Right atrium auricular region (tissue), 2 donors: ENCODE measurements around the gene PCDHB7. TPM values are rescaled to one million over a fixed set of nuclear protein-coding genes. Genes with fewer than 3 reads are reported as not detected.
"Not testable (repeated sequence)": the region's sequence is repeated elsewhere in the genome, so short reads cannot be mapped to it uniquely, and the experiment has no call there.

Experiments used
- DNase-seq: peaks from one replicate; pipeline ENCODE4 v3.0.0-alpha.2; 2019; ENCODE audit warnings: low spot score
- H3K27ac ChIP-seq, 2 donors: fragments of 200-600 bp; sonication (generic); 1 replicate in 1 of 2; 2 replicates in 1 of 2; pipeline ENCODE4 v1.5.1; 2016 to 2019
- H3K27me3 ChIP-seq, 2 donors: fragments of 200-600 bp; sonication (generic); one replicate each; pipeline versions ENCODE4 v1.5.1 to v1.6.0; 2017 to 2019
- H3K36me3 ChIP-seq: fragments of 200-600 bp; sonication (generic); one replicate; pipeline ENCODE4 v1.5.1; 2016
- H3K4me1 ChIP-seq, 2 donors: fragments of 200-600 bp; sonication (generic); one replicate each; pipeline versions ENCODE4 v1.5.1 to v1.6.0; 2017 to 2019
- H3K4me3 ChIP-seq, 2 donors: fragments of 200-600 bp; sonication (generic); 1 replicate in 1 of 2; 2 replicates in 1 of 2; pipeline ENCODE4 v1.5.1; 2017 to 2019; ENCODE audit warnings: mild to moderate bottlenecking in 1 of 2, moderate library complexity in 1 of 2
- H3K9me3 ChIP-seq, 2 donors: fragments of 200-600 bp; sonication (generic); one replicate each; pipeline ENCODE4 v1.5.1; 2019
- total RNA-seq, 2 donors: library from RNA; depleted of rRNA; stranded (reverse); fragments of >200 nt; gene quantifications; one replicate each; pipeline ENCODE4 v1.1.0, GENCODE V29; 2016
- TF ChIP-seq, protein P1 (sequence below), 2 donors: fragments of 200-600 bp; sonication (generic); IDR thresholded peaks; one replicate each; pipeline ENCODE4 v1.5.1; 2019; ENCODE audit warnings: antibody characterized with exemption in 2 of 2

Gene PCDHB7
- total RNA-seq, 2 donors from 2014 or later, result 1.0 to 1.4 TPM

DNA sequence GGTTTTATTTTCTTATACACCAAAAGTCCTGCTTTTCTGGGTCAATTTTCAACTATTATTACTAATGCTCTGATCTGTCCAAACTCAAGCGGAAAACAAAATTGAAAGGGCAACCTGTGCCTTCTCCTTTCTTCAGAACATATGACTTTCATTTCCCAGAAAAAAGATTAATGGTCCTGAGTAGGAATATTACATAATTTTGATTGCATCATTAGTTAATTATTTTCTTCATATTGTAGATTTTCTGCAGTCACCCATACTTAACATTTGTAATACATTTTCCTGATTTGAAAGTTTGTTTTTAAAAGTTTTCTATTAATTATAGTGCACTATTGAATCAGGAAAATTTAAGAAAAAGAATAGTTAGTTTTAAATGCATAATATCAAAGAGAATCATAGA lies 3.5 kb downstream of the PCDHB7 start:
- no peak for DNase-seq
- Histone ChIP-seq H3K27me3 (peaks cover 5 to 6% of the 10 kb centered on the region in 2 donors), H3K27ac (no peak overlapping the region), H3K4me1 (no peaks in the 10 kb centered on the region), H3K9me3 (peaks cover 10 to 57% of the 10 kb centered on the region in 2 donors), H3K36me3 (no peaks in the 10 kb centered on the region), H3K4me3 (no peak overlapping the region)
- TF ChIP-seq, protein P1, sequence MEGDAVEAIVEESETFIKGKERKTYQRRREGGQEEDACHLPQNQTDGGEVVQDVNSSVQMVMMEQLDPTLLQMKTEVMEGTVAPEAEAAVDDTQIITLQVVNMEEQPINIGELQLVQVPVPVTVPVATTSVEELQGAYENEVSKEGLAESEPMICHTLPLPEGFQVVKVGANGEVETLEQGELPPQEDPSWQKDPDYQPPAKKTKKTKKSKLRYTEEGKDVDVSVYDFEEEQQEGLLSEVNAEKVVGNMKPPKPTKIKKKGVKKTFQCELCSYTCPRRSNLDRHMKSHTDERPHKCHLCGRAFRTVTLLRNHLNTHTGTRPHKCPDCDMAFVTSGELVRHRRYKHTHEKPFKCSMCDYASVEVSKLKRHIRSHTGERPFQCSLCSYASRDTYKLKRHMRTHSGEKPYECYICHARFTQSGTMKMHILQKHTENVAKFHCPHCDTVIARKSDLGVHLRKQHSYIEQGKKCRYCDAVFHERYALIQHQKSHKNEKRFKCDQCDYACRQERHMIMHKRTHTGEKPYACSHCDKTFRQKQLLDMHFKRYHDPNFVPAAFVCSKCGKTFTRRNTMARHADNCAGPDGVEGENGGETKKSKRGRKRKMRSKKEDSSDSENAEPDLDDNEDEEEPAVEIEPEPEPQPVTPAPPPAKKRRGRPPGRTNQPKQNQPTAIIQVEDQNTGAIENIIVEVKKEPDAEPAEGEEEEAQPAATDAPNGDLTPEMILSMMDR (IDR thresholded peaks at IDR 0.05), result no peak

DNA sequence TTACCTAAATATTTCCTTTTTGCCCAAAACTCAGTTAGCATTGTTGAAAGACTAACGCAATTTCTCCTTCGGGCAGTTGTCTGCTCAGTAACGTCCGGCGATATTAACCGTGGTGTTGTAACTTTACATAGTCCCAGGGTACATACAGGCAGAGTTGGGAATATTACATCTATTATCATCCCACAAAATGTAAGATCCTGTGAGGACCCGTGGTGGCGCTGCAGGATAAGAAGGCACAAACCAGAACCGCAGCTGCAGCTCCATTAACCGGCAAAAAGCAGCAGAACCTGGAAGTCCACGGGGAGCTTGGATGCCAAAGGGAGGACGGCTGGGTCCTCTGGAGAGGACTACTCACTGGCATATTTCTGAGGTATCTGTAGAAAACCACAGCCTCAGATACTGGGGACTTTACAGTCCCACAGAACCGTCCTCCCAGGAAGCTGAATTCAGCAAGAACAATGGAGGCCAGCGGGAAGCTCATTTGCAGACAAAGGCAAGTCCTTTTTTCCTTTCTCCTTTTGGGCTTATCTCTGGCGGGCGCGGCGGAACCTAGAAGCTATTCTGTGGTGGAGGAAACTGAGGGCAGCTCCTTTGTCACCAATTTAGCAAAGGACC lies 5.2 kb downstream of the PCDHB7 start, which contains the start of gene PCDHB8:
TSS of gene PCDHB8 (plus strand) at position 214 of the 615 bp plus-strand sequence. CDS start at position 459, 245 bp downstream.
- TF ChIP-seq, protein P1 (IDR thresholded peaks at IDR 0.05), result peak in 1 of 2 donors; percentile 48
- not testable (repeated sequence) for H3K27ac ChIP-seq, DNase-seq, H3K4me1 ChIP-seq, H3K27me3 ChIP-seq, H3K36me3 ChIP-seq
- Histone ChIP-seq H3K9me3 (peaks cover 10 to 57% of the 10 kb centered on the region in 2 donors), H3K4me3 (peak within 1 kb of the TSS in 1 of 2 donors; percentile 4)

DNA sequence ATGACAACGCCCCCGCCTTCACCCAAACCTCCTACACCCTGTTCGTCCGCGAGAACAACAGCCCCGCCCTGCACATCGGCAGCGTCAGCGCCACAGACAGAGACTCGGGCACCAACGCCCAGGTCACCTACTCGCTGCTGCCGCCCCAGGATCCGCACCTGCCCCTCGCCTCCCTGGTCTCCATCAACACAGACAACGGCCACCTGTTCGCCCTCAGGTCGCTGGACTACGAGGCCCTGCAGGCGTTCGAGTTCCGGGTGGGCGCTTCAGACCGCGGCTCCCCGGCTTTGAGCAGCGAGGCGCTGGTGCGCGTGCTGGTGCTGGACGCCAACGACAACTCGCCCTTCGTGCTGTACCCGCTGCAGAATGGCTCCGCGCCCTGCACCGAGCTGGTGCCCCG lies 6.9 kb downstream of the PCDHB7 start:
- not testable (repeated sequence) for H3K27ac ChIP-seq, DNase-seq, H3K36me3 ChIP-seq, H3K4me1 ChIP-seq, H3K4me3 ChIP-seq, H3K27me3 ChIP-seq
- H3K9me3 ChIP-seq, result peaks cover 15 to 59% of the 10 kb centered on the region in 2 donors

DNA sequence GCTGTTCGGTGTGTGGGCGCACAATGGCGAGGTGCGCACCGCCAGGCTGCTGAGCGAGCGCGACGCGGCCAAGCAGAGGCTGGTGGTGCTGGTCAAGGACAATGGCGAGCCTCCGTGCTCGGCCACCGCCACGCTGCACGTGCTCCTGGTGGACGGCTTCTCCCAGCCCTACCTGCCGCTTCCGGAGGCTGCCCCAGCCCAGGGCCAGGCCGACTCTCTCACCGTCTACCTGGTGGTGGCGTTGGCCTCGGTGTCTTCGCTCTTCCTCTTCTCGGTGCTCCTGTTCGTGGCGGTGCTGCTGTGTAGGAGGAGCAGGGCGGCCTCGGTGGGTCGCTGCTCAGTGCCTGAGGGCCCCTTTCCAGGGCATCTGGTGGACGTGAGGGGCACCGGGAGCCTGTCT lies 7.4 kb downstream of the PCDHB7 start:
- not testable (repeated sequence) for DNase-seq, H3K4me1 ChIP-seq, H3K27ac ChIP-seq, H3K36me3 ChIP-seq, H3K4me3 ChIP-seq, H3K27me3 ChIP-seq
- peaks cover 15 to 59% of the 10 kb centered on the region in 2 donors for H3K9me3 ChIP-seq

DNA sequence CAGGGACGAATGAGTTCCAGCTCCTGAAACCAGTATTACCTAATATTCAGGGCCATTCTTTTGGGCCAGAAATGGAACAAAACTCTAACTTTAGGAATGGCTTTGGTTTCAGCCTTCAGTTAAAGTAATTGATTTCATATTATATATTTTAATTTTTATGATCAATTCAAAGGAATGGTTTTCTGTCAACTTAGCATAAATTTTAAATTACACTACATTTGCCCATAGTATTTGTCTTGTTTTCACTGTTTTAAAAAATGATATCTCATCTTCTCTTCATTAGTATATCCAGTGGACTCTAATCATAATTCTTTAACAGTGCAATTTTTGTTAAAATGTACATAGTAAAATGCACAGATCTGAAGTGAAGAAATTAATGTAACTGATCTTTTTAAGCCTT lies 7.9 kb downstream of the PCDHB7 start:
- no peak for DNase-seq
- no peaks in the 10 kb centered on the region for H3K4me1 ChIP-seq
- H3K36me3 ChIP-seq, result no peaks in the 10 kb centered on the region
- H3K27ac ChIP-seq, result no peak overlapping the region
- peaks cover 10 to 59% of the 10 kb centered on the region in 2 donors for H3K9me3 ChIP-seq
- no peak overlapping the region for H3K4me3 ChIP-seq
- TF ChIP-seq, protein P1 (IDR thresholded peaks at IDR 0.05), result no peak
- H3K27me3 ChIP-seq, result peaks cover 0 to 5% of the 10 kb centered on the region in 2 donors

DNA sequence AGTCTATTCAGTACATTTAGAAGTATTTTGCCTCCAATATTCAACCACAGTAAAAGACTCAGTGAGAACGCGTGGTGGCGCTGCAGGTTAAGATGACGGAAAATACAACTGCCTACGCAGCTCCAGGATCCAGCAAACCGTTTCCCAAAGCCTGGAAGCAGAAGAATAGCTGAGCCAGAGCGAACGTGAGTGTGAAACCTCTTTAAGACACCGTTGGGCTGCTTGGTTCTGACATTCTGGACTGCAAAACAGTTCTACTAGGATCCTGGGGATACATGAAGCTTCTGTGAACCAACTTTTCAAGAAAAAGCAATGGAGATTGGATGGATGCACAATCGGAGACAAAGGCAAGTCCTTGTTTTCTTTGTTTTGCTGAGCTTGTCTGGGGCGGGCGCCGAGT lies 9.8 kb downstream of the PCDHB7 start, which contains the start of gene PCDHB16:
TSS of gene PCDHB16 (plus strand) at position 140 of the 400 bp plus-strand sequence. CDS start at position 313, 173 bp downstream.
- Histone ChIP-seq H3K27ac (no peak within 1 kb of the TSS), H3K4me3 (peak within 1 kb of the TSS; percentile 27 to 40), H3K36me3 (no peaks in the 10 kb centered on the region), H3K9me3 (peaks cover 8 to 59% of the 10 kb centered on the region in 2 donors), H3K27me3 (no peaks in the 10 kb centered on the region), H3K4me1 (no peaks in the 10 kb centered on the region)
- TF ChIP-seq, protein P1 (IDR thresholded peaks at IDR 0.05), result peak; percentile 12 to 61
- peak; percentile 63 for DNase-seq

DNA sequence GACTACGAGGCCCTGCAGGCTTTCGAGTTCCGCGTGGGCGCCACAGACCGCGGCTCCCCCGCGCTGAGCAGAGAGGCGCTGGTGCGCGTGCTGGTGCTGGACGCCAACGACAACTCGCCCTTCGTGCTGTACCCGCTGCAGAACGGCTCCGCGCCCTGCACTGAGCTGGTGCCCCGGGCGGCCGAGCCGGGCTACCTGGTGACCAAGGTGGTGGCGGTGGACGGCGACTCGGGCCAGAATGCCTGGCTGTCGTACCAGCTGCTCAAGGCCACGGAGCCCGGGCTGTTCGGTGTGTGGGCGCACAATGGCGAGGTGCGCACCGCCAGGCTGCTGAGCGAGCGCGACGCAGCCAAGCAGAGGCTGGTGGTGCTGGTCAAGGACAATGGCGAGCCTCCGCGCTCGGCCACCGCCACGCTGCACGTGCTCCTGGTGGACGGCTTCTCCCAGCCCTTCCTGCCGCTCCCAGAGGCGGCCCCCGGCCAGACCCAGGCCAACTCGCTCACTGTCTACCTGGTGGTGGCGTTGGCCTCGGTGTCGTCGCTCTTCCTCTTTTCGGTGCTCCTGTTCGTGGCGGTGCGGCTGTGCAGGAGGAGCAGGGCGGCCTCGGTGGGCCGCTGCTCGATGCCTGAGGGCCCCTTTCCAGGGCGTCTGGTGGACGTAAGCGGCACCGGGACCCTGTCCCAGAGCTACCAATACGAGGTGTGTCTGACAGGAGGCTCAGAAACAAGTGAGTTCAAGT lies 11.8 kb downstream of the PCDHB7 start:
- peaks cover 8 to 61% of the 10 kb centered on the region in 2 donors for H3K9me3 ChIP-seq
- H3K4me3 ChIP-seq, H3K27me3 ChIP-seq, H3K27ac ChIP-seq, H3K4me1 ChIP-seq, DNase-seq, H3K36me3 ChIP-seq: not testable (repeated sequence)
